K562 (cell line): Measurements from ENCODE around the gene MAK. TPM values are rescaled to one million over a fixed set of nuclear protein-coding genes. Genes with fewer than 3 reads are reported as not detected.
A peak's percentile ranks its signal among the peaks of the same experiment; 100 is the strongest.

Experiments used
- ARID3A ChIP-seq: IDR thresholded peaks from 2 replicates; pipeline ENCODE4 v1.6.1; 2012; ENCODE audit warnings: low read depth, low read length, improper control_type of control experiment, borderline replicate concordance
- ATF3 ChIP-seq, 2 experiments: fragments of 450-650 bp in 1 of 2; sonication (generic) in 1 of 2; formaldehyde crosslinking in 1 of 2; IDR thresholded peaks in 1 of 2; conservative IDR thresholded peaks in 1 of 2; 2 replicates each; pipeline versions ENCODE4 v1.6.1 to v1.8.1; 2016 to 2023; ENCODE audit warnings: mild to moderate bottlenecking in 2 of 2, moderate library complexity in 2 of 2, inconsistent platforms in 1 of 2, missing genetic modification reagents in 1 of 2
- BCOR ChIP-seq: fragments of 450-650 bp; IDR thresholded peaks from 2 replicates; pipeline ENCODE4 v1.6.1; 2016
- FOXK1 ChIP-seq: sonication (generic); formaldehyde crosslinking; IDR thresholded peaks from 2 replicates; pipeline ENCODE4 v1.8.0; 2022; ENCODE audit warnings: missing genetic modification reagents, mild to moderate bottlenecking, borderline replicate concordance
- FOXP1 ChIP-seq: sonication (generic); formaldehyde crosslinking; IDR thresholded peaks from 2 replicates; pipeline ENCODE4 v1.8.0; 2022; ENCODE audit warnings: mild to moderate bottlenecking, missing genetic modification reagents
- GATAD2B ChIP-seq: fragments of 450-650 bp; IDR thresholded peaks from 2 replicates; pipeline ENCODE4 v1.6.1; 2017; ENCODE audit warnings: mild to moderate bottlenecking, borderline replicate concordance
- JUNB ChIP-seq: fragments of 450-650 bp; formaldehyde crosslinking; conservative IDR thresholded peaks from 2 replicates; pipeline ENCODE4 v1.4.0; 2020; ENCODE audit warnings: mild to moderate bottlenecking
- KAT8 ChIP-seq: fragments of 450-650 bp; IDR thresholded peaks from 2 replicates; pipeline ENCODE4 v1.6.1; 2016; ENCODE audit warnings: low read depth, mild to moderate bottlenecking
- MBD2 ChIP-seq: sonication (generic); IDR thresholded peaks from 2 replicates; pipeline ENCODE4 v1.6.1; 2016; ENCODE audit warnings: low read depth, borderline replicate concordance
- PHB ChIP-seq: fragments of 250-450 bp; sonication (Bioruptor Pico); IDR thresholded peaks from 2 replicates; pipeline ENCODE4 v1.5.0; 2021
- UBTF ChIP-seq, 2 experiments: IDR thresholded peaks; 2 replicates each; pipeline ENCODE4 v1.6.1; 2012; ENCODE audit warnings: improper control_type of control experiment in 2 of 2, low read depth in 2 of 2, low read length in 2 of 2, borderline replicate concordance in 1 of 2
- ZBTB8A ChIP-seq: fragments of 450-650 bp; IDR thresholded peaks from 2 replicates; pipeline ENCODE4 v1.6.1; 2018; ENCODE audit warnings: mild to moderate bottlenecking, moderate library complexity; ENCODE audit not compliant: partially characterized antibody
- ZFX ChIP-seq: sonication (generic); formaldehyde crosslinking; IDR thresholded peaks from 2 replicates; pipeline ENCODE4 v1.8.0; 2022; ENCODE audit warnings: mild to moderate bottlenecking, missing genetic modification reagents, moderate library complexity
- ZNF121 ChIP-seq: sonication (generic); formaldehyde crosslinking; conservative IDR thresholded peaks from 2 replicates; pipeline ENCODE4 v1.8.0; 2022; ENCODE audit warnings: missing genetic modification reagents
- ZNF311 ChIP-seq: fragments of 250-450 bp; sonication (Bioruptor Pico); IDR thresholded peaks from 2 replicates; pipeline ENCODE4 v1.4.0; 2020; ENCODE audit warnings: mild to moderate bottlenecking, moderate library complexity
- ZNF586 ChIP-seq: fragments of 450-650 bp; formaldehyde crosslinking; conservative IDR thresholded peaks from 2 replicates; pipeline ENCODE4 v1.4.0; 2020; ENCODE audit warnings: mild to moderate bottlenecking, moderate library complexity
- ZNF644 ChIP-seq: fragments of 200-800 bp; sonication (Bioruptor generic); IDR thresholded peaks from 2 replicates; pipeline ENCODE4 v1.6.1; 2016; ENCODE audit warnings: low read depth, missing genetic modification characterization, missing compliant biosample characterization
- ZNF778 ChIP-seq: fragments of 450-650 bp; formaldehyde crosslinking; IDR thresholded peaks from 2 replicates; pipeline ENCODE4 v1.4.0; 2020; ENCODE audit warnings: mild to moderate bottlenecking, moderate library complexity
- polyA plus RNA-seq, 8 experiments: library from polyadenylated mRNA; depleted of rRNA in 4 of 8; stranded (reverse) in 5 of 8; unstranded in 3 of 8; fragments of >200 nt; fragmentation: Nextera tagmentation in 2 of 8; fragmentation: Illumina TruSeq in 1 of 8; extraction: Ambion mirVana in 2 of 8; extraction: Trizol in 1 of 8; gene quantifications; 2 replicates each; pipeline versions ENCODE4 v1.2.1 to v1.2.3, GENCODE V29; 2011 to 2014; ENCODE audit warnings: inconsistent platforms in 1 of 8, missing spikeins in 1 of 8
- total RNA-seq, 7 experiments: library from RNA; depleted of rRNA in 6 of 7; stranded (reverse); fragments of >200 nt in 6 of 7; fragmentation: Illumina TruSeq in 2 of 7; extraction: Trizol in 2 of 7; gene quantifications; 2 replicates each; pipeline versions ENCODE4 v1.2.1 to v1.2.3, GENCODE V29; 2011 to 2021; ENCODE audit warnings: low replicate concordance in 1 of 7
- TF ChIP-seq, protein P1 (sequence below): fragments of 250-450 bp; sonication (Bioruptor Pico); IDR thresholded peaks from 2 replicates; pipeline ENCODE4 v1.5.0; 2020; ENCODE audit warnings: mild to moderate bottlenecking, borderline replicate concordance

MAK gene
- total and polyA plus RNA-seq, 9 of the 15 experiments (the other 6 are each of a cell fraction or from before 2014, with no cell fraction given), result 0.25 to 1.1 (median 0.53) TPM

GRCh38 chr6:10747251-10747972 lies 90.9 kb downstream of the MAK start, which contains the start of gene TMEM14B (continued):
- TF ChIP-seq FOXK1 (CRISPR knock-in tag) (0 out of 2 replicates have a peak, but pooled peaks have one; percentile 18), PHB (CRISPR knock-in tag) (peak; percentile 25; the same call in 1 of the 2 replicates), FOXP1 (CRISPR knock-in tag) (peak; percentile 81; the same call in 1 of the 2 replicates), ATF3 (IDR thresholded peaks at IDR 0.05) (peak; percentile 49; the same call in 1 of the 2 replicates), ATF3 (CRISPR knock-in tag; conservative IDR thresholded peaks at IDR 0.05) (no peak; the same call in 1 of the 2 replicates), UBTF (IDR thresholded peaks at IDR 0.05; ENCODE audit: borderline replicate concordance in 1 of 2, low read depth in 2 of 2, low read length in 2 of 2) (peak in 1 of 2 experiments; percentile 78; a peak in 1 of 4 replicates), ARID3A (peak; percentile 18; the same call in 1 of the 2 replicates), BCOR (peak; percentile 82), MBD2 (peak; percentile 74), JUNB (CRISPR knock-in tag) (no peak), KAT8 (no peak), GATAD2B (0 out of 2 replicates have a peak, but pooled peaks have one; percentile 19), ZNF311 (no peak), ZNF586 (CRISPR knock-in tag) (0 out of 2 replicates have a peak, but pooled peaks have one; percentile 63), ZNF644 (tag) (no peak), ZFX (CRISPR knock-in tag) (peak; percentile 92), ZNF121 (CRISPR knock-in tag) (peak; percentile 99), ZNF778 (no peak), ZBTB8A (no peak)
- TF ChIP-seq, protein P1, sequence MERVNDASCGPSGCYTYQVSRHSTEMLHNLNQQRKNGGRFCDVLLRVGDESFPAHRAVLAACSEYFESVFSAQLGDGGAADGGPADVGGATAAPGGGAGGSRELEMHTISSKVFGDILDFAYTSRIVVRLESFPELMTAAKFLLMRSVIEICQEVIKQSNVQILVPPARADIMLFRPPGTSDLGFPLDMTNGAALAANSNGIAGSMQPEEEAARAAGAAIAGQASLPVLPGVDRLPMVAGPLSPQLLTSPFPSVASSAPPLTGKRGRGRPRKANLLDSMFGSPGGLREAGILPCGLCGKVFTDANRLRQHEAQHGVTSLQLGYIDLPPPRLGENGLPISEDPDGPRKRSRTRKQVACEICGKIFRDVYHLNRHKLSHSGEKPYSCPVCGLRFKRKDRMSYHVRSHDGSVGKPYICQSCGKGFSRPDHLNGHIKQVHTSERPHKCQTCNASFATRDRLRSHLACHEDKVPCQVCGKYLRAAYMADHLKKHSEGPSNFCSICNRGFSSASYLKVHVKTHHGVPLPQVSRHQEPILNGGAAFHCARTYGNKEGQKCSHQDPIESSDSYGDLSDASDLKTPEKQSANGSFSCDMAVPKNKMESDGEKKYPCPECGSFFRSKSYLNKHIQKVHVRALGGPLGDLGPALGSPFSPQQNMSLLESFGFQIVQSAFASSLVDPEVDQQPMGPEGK (CRISPR knock-in tag), result no peak
